ENCODE results near the gene OR52L1.

The OR52L1 gene

GRCh38 chr11:5986885-5987284, at the start of gene OR52L1:
OR52L1 (minus strand) TSS chr11:5986985; CDS start chr11:5986930, 55 bp downstream.
- Histone ChIP-seq H3K4me1 (ENCODE audit: insufficient read depth, poor library complexity, severe bottlenecking) (no peaks in the 10 kb centered on the region), H3K27me3 (ENCODE audit: insufficient read depth, poor library complexity, severe bottlenecking) (peaks cover 5% of the 10 kb centered on the region), H3K4me3 (ENCODE audit: severe bottlenecking) (no peak within 1 kb of the TSS), H3K27ac (ENCODE audit: poor library complexity, severe bottlenecking) (no peak within 1 kb of the TSS), H3K36me3 (ENCODE audit: low read depth) (no peaks in the 10 kb centered on the region), H3K9me3 (ENCODE audit: severe bottlenecking) (no peaks in the 10 kb centered on the region)
- no peak for DNase-seq (ENCODE audit: low spot score)
- TF ChIP-seq CTCF (IDR thresholded peaks at IDR 0.05; ENCODE audit: poor library complexity, severe bottlenecking) = no peak
- no peak for ATAC-seq (ENCODE audit: low read depth)

GRCh38 chr11:6030708-6031405, 44.1 kb upstream of the OR52L1 start, which contains the start of gene OR56A1:
OR56A1 (minus strand) TSS chr11:6030758; CDS start chr11:6027692, 3,066 bp downstream.
- DNase-seq (ENCODE audit: low spot score) = no peak
- Histone ChIP-seq H3K27ac (ENCODE audit: poor library complexity, severe bottlenecking) (no peak within 1 kb of the TSS), H3K9me3 (ENCODE audit: severe bottlenecking) (no peaks in the 10 kb centered on the region), H3K4me3 (ENCODE audit: severe bottlenecking) (no peak within 1 kb of the TSS), H3K27me3 (ENCODE audit: insufficient read depth, poor library complexity, severe bottlenecking) (no peaks in the 10 kb centered on the region), H3K36me3 (ENCODE audit: low read depth) (no peaks in the 10 kb centered on the region), H3K4me1 (ENCODE audit: insufficient read depth, poor library complexity, severe bottlenecking) (no peaks in the 10 kb centered on the region)
- ATAC-seq (ENCODE audit: low read depth) = no peak
- no peak for TF ChIP-seq CTCF (IDR thresholded peaks at IDR 0.05; ENCODE audit: poor library complexity, severe bottlenecking)

- TF ChIP-seq CTCF (IDR thresholded peaks at IDR 0.05; ENCODE audit: poor library complexity, severe bottlenecking) = no peak
- no peak for ATAC-seq (ENCODE audit: low read depth)
- H3K27ac ChIP-seq (ENCODE audit: poor library complexity, severe bottlenecking) = no peak overlapping the region
- no peaks in the 10 kb centered on the region for H3K36me3 ChIP-seq (ENCODE audit: low read depth)
- peaks cover 3% of the 10 kb centered on the region for H3K27me3 ChIP-seq (ENCODE audit: insufficient read depth, poor library complexity, severe bottlenecking)
- no peak for DNase-seq (ENCODE audit: low spot score)
- no peaks in the 10 kb centered on the region for H3K4me1 ChIP-seq (ENCODE audit: insufficient read depth, poor library complexity, severe bottlenecking)
- H3K9me3 ChIP-seq (ENCODE audit: severe bottlenecking) = no peaks in the 10 kb centered on the region
- H3K4me3 ChIP-seq (ENCODE audit: severe bottlenecking) = no peak overlapping the region
These were observed 40.7 kb upstream of the OR52L1 start for GRCh38 chr11:6027501-6027900.

- no peaks in the 10 kb centered on the region for H3K36me3 ChIP-seq (ENCODE audit: low read depth)
- DNase-seq (ENCODE audit: low spot score) (no peak), ATAC-seq (ENCODE audit: low read depth) (no peak)
- H3K9me3 ChIP-seq (ENCODE audit: severe bottlenecking) = no peaks in the 10 kb centered on the region
- H3K4me3 ChIP-seq (ENCODE audit: severe bottlenecking) = no peak overlapping the region
- H3K4me1 ChIP-seq (ENCODE audit: insufficient read depth, poor library complexity, severe bottlenecking) = no peaks in the 10 kb centered on the region
- peaks cover 3% of the 10 kb centered on the region for H3K27me3 ChIP-seq (ENCODE audit: insufficient read depth, poor library complexity, severe bottlenecking)
- H3K27ac ChIP-seq (ENCODE audit: poor library complexity, severe bottlenecking) = no peak overlapping the region
- TF ChIP-seq CTCF (IDR thresholded peaks at IDR 0.05; ENCODE audit: poor library complexity, severe bottlenecking) = no peak
These were observed 38.3 kb upstream of the OR52L1 start for GRCh38 chr11:6025056-6025455.

GRCh38 chr11:6022956-6023355, 36.2 kb upstream of the OR52L1 start:
- Histone ChIP-seq H3K27ac (ENCODE audit: poor library complexity, severe bottlenecking) (no peak overlapping the region), H3K4me3 (ENCODE audit: severe bottlenecking) (no peak overlapping the region), H3K9me3 (ENCODE audit: severe bottlenecking) (no peaks in the 10 kb centered on the region), H3K4me1 (ENCODE audit: insufficient read depth, poor library complexity, severe bottlenecking) (no peaks in the 10 kb centered on the region), H3K27me3 (ENCODE audit: insufficient read depth, poor library complexity, severe bottlenecking) (peaks cover 3% of the 10 kb centered on the region), H3K36me3 (ENCODE audit: low read depth) (no peaks in the 10 kb centered on the region)
- TF ChIP-seq CTCF (IDR thresholded peaks at IDR 0.05; ENCODE audit: poor library complexity, severe bottlenecking) = peak; percentile 56
- ATAC-seq (ENCODE audit: low read depth) (peak; percentile 59; the same call in 1 of the 3 replicates), DNase-seq (ENCODE audit: low spot score) (no peak)

All from RWPE2 (cell line).